Lower leg skin (tissue), 4 donors: ENCODE data around the gene LZTFL1. TPM values are rescaled to one million over a fixed set of nuclear protein-coding genes. Genes with fewer than 3 reads are reported as not detected.

Source experiments
- DNase-seq, 2 donors: peaks; one replicate each; pipeline ENCODE4 v3.0.0-alpha.2; 2019; ENCODE audit warnings: low spot score in 2 of 2
- H3K4me3 ChIP-seq: fragments of 200-600 bp; sonication (generic); 2 replicates; pipeline ENCODE4 v1.5.1; 2017; ENCODE audit warnings: mild to moderate bottlenecking, low read depth; ENCODE audit not compliant: poor library complexity, severe bottlenecking
- CTCF ChIP-seq, 3 donors: fragments of 450-650 bp; IDR thresholded peaks; one replicate each; pipeline ENCODE4 v1.5.1; 2016; ENCODE audit warnings: antibody characterized with exemption in 3 of 3, mild to moderate bottlenecking in 3 of 3, moderate library complexity in 2 of 3
- POLR2A ChIP-seq, 2 donors: fragments of 450-650 bp; IDR thresholded peaks; one replicate each; pipeline ENCODE4 v1.6.1; 2016 to 2017; ENCODE audit warnings: antibody characterized with exemption in 2 of 2, mild to moderate bottlenecking in 1 of 2, moderate library complexity in 1 of 2
- WGBS, 2 donors: methylation state at CpG; one replicate each; pipeline ENCODE4 v1.1.5; 2018; 5-methylcytosine and 5-hydroxymethylcytosine counted together
- intact Hi-C: fragments of 100-400 bp; cut with DNase I; formaldehyde crosslinking; loops from one replicate; pipeline ENCODE4 v1.15.0; 2023; ENCODE audit warnings: low total_unique reads
- total RNA-seq, 4 donors: library from RNA; depleted of rRNA; stranded (reverse); fragments of >200 nt; gene quantifications; one replicate each; pipeline ENCODE4 v1.1.0, GENCODE V29; 2016

Gene LZTFL1
- total RNA-seq, 4 donors from 2014 or later: 15.2 to 24.1 (median 18.5) TPM

DNA sequence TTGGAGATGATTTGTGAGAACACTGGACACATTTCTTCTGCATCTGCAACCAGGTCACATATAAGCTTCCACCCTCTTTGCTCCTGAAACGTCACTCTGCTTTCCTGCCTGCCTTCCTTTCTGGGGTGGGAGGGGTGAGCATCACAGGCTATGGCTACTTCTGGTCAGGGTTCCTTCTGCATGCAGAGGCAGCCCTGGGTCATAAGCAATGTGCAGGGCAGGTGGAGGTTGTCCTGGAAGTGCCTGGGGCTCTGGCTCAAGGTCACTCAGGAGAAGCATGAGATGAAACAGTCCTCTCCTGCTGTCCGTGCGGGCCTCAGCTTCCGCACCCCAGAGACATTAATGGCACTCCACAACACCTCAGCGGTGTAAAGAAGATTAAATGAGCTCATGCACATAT lies 60.6 kb downstream of the LZTFL1 start:
- WGBS, 2 donors: 72 to 84% methylated on average over 5 of the region's 5 CpGs

GRCh38 chr3:45779746-45780735 lies 61.9 kb downstream of the LZTFL1 start:
- TF ChIP-seq POLR2A (IDR thresholded peaks at IDR 0.05) (no peak), CTCF (IDR thresholded peaks at IDR 0.05) (no peak)
- DNase-seq: peak in 1 of 2 donors; percentile 74
- no peak overlapping the region for H3K4me3 ChIP-seq
- WGBS, 2 donors: 88 to 92% methylated on average over 35 of the region's 35 CpGs
- intact Hi-C loops: no loop called here

More for the DNA sequence above, 60.6 kb downstream of the LZTFL1 start:
- TF ChIP-seq CTCF (IDR thresholded peaks at IDR 0.05): no peak
- TF ChIP-seq POLR2A (IDR thresholded peaks at IDR 0.05): no peak
- intact Hi-C loops: no loop called here
- DNase-seq: peak in 1 of 2 donors; percentile 57
- no peak overlapping the region for H3K4me3 ChIP-seq

- TF ChIP-seq POLR2A (IDR thresholded peaks at IDR 0.05) (no peak), CTCF (IDR thresholded peaks at IDR 0.05) (no peak)
- no peak overlapping the region for H3K4me3 ChIP-seq
- 59 to 85% methylated on average over 2 to 3 of the region's 3 CpGs for WGBS, 2 donors
- peak in 1 of 2 donors; percentile 50 for DNase-seq
- intact Hi-C loops: no loop called here
These were observed 63.1 kb downstream of the LZTFL1 start for GRCh38 chr3:45778761-45779201.

DNA sequence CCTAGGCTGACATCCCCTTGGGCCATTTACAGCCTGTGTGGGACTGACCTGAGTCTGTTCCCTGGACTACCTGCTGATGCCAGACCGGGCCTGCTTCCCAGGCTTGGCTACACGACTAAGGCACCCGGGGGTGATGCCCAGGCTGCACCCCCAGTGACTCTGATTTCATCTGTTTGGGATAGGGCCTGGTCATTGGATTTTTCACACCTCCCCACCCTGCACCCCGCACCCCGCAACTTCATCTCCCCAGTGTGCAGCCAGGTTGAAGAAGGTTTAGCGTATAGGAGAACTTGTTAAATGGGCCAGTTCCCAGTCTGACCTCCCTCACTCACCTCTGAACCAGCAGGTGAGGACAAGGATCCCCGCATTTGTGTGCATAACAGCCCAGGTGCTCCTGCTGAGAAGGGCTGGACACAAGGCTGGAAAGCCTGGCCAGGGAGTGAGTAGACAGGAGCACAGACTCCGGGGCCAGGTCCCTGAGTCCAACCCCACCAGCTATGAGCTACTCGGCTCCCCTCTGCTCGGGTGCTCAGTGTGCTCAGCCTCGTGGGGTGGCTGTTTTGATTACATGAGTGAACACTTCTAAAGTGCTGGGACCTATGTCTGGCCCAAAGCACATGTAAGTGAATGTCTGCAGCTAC lies 64.1 kb downstream of the LZTFL1 start:
- no peak overlapping the region for H3K4me3 ChIP-seq
- 84 to 96% methylated on average over 10 to 11 of the region's 11 CpGs for WGBS, 2 donors
- TF ChIP-seq CTCF (IDR thresholded peaks at IDR 0.05): no peak
- TF ChIP-seq POLR2A (IDR thresholded peaks at IDR 0.05): no peak
- intact Hi-C loops: no loop called here
- peak in 1 of 2 donors; percentile 72 for DNase-seq

GRCh38 chr3:45777111-45777745 lies 64.7 kb downstream of the LZTFL1 start:
- peak in 1 of 2 donors; percentile 82 for DNase-seq
- intact Hi-C loops: no loop called here
- TF ChIP-seq POLR2A (IDR thresholded peaks at IDR 0.05) (no peak), CTCF (IDR thresholded peaks at IDR 0.05) (no peak)
- no peak overlapping the region for H3K4me3 ChIP-seq
- 84 to 93% methylated on average over 7 to 8 of the region's 8 CpGs for WGBS, 2 donors
